Measurements from ENCODE around the gene TEKTIP1.

The TEKTIP1 gene

DNA sequence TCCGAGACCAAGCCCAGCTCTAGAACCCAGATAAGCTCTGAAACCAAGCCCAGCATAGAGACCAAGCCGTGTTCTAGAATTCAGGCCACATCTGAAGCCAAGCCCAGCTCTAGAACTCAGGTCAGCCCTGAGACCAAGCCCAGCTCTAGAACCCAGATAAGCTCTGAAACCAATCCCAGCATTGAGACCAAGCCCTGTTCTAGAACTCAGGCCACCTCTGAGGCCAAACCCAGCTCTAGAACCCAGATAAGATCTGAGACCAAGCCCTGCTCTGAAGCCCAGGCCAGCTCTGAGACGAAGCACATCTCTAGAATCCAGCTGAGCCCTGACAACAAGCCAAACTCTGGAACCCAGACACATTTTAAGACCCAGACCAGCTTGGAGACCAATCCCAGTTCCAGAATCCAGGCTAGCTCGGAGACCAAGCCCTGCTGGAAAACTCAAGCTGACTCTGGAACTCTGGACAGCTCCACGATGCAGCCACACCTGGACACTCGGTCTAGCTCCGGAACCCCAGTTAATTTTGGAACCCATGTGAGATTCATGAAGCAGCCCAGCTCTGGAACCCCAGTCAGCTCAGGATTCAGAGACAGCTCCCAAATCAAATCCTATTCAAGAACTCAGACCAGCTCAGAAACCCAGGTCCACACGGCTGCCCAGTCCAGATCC lies 52.2 kb downstream of the TEKTIP1 start:
- TF ChIP-seq, protein P1, sequence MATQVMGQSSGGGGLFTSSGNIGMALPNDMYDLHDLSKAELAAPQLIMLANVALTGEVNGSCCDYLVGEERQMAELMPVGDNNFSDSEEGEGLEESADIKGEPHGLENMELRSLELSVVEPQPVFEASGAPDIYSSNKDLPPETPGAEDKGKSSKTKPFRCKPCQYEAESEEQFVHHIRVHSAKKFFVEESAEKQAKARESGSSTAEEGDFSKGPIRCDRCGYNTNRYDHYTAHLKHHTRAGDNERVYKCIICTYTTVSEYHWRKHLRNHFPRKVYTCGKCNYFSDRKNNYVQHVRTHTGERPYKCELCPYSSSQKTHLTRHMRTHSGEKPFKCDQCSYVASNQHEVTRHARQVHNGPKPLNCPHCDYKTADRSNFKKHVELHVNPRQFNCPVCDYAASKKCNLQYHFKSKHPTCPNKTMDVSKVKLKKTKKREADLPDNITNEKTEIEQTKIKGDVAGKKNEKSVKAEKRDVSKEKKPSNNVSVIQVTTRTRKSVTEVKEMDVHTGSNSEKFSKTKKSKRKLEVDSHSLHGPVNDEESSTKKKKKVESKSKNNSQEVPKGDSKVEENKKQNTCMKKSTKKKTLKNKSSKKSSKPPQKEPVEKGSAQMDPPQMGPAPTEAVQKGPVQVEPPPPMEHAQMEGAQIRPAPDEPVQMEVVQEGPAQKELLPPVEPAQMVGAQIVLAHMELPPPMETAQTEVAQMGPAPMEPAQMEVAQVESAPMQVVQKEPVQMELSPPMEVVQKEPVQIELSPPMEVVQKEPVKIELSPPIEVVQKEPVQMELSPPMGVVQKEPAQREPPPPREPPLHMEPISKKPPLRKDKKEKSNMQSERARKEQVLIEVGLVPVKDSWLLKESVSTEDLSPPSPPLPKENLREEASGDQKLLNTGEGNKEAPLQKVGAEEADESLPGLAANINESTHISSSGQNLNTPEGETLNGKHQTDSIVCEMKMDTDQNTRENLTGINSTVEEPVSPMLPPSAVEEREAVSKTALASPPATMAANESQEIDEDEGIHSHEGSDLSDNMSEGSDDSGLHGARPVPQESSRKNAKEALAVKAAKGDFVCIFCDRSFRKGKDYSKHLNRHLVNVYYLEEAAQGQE (IDR thresholded peaks at IDR 0.05; ENCODE audit: low read depth), result peak; percentile 47; the same call in 1 of the 2 replicates
- TF ChIP-seq EGR1 (IDR thresholded peaks at IDR 0.05), result no peak

DNA sequence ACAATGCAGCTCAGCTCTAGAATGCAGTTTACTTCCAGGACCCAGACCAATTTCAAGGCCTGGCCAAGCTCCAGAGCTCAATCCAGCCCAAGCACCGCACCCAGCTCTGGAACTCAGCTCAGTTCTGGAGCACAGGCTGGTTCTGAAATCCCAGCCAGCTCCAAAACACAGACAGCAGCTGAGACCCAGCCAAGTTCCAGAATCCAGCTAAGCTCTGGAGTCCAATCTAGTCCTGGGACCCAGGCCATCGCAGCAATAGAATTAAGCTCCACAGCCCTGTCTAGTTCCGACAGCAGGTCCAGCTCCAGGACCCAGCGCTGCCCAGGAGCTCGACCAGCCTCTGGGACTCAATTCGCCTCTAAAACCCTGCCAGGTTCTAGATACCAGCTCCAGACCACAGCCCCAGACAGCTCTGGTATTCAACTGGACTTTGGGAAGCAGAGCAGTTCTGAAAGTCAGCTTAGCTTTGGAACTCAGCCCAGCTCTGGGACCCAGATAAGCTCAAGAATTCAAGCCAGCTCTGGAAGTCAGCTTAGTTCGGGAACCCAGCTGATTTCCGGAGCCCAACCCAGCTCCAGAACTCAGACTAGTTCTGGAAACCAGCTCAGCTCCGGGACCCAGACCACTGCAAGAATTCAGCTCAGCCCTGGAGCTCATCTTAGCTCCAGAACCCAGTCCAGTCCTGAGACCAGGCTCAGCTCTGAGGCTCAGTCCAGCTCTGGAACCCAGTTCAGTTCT lies 53.1 kb downstream of the TEKTIP1 start:
- TF ChIP-seq FOXM1 (IDR thresholded peaks at IDR 0.05; ENCODE audit: borderline replicate concordance, low read depth) (no peak), TCF12 (IDR thresholded peaks at IDR 0.05; ENCODE audit: low read depth) (no peak), RAD21 (IDR thresholded peaks at IDR 0.05; ENCODE audit: low read depth) (no peak), NFIC (IDR thresholded peaks at IDR 0.05) (no peak), TEAD4 (IDR thresholded peaks at IDR 0.05) (no peak), ZBTB7A (IDR thresholded peaks at IDR 0.05; ENCODE audit: low read depth) (no peak), TAF1 (IDR thresholded peaks at IDR 0.05; ENCODE audit: low read depth) (no peak), YY1 (IDR thresholded peaks at IDR 0.05; ENCODE audit: low read depth) (no peak), CREB1 (IDR thresholded peaks at IDR 0.05; ENCODE audit: low read depth) (no peak), CEBPB (IDR thresholded peaks at IDR 0.05) (no peak), EGR1 (IDR thresholded peaks at IDR 0.05) (no peak), EP300 (IDR thresholded peaks at IDR 0.05; ENCODE audit: borderline replicate concordance) (no peak)
- TF ChIP-seq, protein P2, sequence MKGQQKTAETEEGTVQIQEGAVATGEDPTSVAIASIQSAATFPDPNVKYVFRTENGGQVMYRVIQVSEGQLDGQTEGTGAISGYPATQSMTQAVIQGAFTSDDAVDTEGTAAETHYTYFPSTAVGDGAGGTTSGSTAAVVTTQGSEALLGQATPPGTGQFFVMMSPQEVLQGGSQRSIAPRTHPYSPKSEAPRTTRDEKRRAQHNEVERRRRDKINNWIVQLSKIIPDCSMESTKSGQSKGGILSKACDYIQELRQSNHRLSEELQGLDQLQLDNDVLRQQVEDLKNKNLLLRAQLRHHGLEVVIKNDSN (IDR thresholded peaks at IDR 0.05), result no peak
- TF ChIP-seq, protein P3, sequence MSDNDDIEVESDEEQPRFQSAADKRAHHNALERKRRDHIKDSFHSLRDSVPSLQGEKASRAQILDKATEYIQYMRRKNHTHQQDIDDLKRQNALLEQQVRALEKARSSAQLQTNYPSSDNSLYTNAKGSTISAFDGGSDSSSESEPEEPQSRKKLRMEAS (IDR thresholded peaks at IDR 0.05), result no peak
- TF ChIP-seq, protein P1 (IDR thresholded peaks at IDR 0.05; ENCODE audit: low read depth), result no peak

DNA sequence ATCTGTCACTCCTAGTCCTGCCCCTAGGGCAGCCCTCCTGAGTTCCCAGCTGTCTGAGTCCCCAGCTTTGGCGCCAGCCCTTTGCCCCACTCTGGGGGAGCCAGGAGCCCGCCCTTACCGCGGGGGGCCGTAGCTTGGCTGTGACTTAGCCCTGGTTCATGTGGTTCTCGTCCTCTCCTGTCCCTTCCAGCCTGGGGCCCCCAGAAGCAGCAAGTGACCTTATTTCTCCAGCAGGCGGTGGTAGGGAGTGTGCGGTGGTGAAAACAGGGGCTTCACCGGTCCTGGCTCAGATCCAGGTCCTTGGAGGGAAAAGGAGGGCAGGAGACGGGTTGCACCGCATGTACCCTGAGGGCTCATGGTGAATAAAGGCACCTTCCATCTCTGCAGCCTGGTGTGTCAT lies 54.2 kb downstream of the TEKTIP1 start:
- TF ChIP-seq ZBTB7A (IDR thresholded peaks at IDR 0.05; ENCODE audit: low read depth), result no peak

All from Ishikawa (cell line).